ENCODE measurements around the gene BMAL1.

The BMAL1 gene

GRCh38 chr11:13302420-13302958 lies 24.9 kb downstream of the BMAL1 start:
- DNase-seq (ENCODE audit: low read depth): no peak
- TF ChIP-seq CTCF (IDR thresholded peaks at IDR 0.05; ENCODE audit: low read length, missing control alignments): no peak

GRCh38 chr11:13303668-13304649 lies 26.4 kb downstream of the BMAL1 start:
- TF ChIP-seq CTCF (IDR thresholded peaks at IDR 0.05; ENCODE audit: low read length, missing control alignments): no peak
- DNase-seq (ENCODE audit: low read depth): no peak
- H3K4me3 ChIP-seq (replicated peaks; ENCODE audit: low read depth, low read length): no peak overlapping the region

More at GRCh38 chr11:13302420-13302958, 24.9 kb downstream of the BMAL1 start:
- no peak overlapping the region for H3K4me3 ChIP-seq (replicated peaks; ENCODE audit: low read depth, low read length)

GRCh38 chr11:13304655-13305335 lies 27.2 kb downstream of the BMAL1 start:
- DNase-seq (ENCODE audit: low read depth): peak; percentile 21
- H3K4me3 ChIP-seq (replicated peaks; ENCODE audit: low read depth, low read length): no peak overlapping the region
- no peak for TF ChIP-seq CTCF (IDR thresholded peaks at IDR 0.05; ENCODE audit: low read length, missing control alignments)

- TF ChIP-seq CTCF (IDR thresholded peaks at IDR 0.05; ENCODE audit: low read length, missing control alignments): no peak
- no peak overlapping the region for H3K4me3 ChIP-seq (replicated peaks; ENCODE audit: low read depth, low read length)
- no peak for DNase-seq (ENCODE audit: low read depth)
Measured at GRCh38 chr11:13308704-13309103, 31.1 kb downstream of the BMAL1 start.

GRCh38 chr11:13309156-13309555 lies 31.6 kb downstream of the BMAL1 start:
- no peak overlapping the region for H3K4me3 ChIP-seq (replicated peaks; ENCODE audit: low read depth, low read length)
- TF ChIP-seq CTCF (IDR thresholded peaks at IDR 0.05; ENCODE audit: low read length, missing control alignments): no peak
- DNase-seq (ENCODE audit: low read depth): no peak

- no peak for TF ChIP-seq CTCF (IDR thresholded peaks at IDR 0.05; ENCODE audit: low read length, missing control alignments)
- H3K4me3 ChIP-seq (replicated peaks; ENCODE audit: low read depth, low read length): no peak overlapping the region
- no peak for DNase-seq (ENCODE audit: low read depth)
Measured at GRCh38 chr11:13310443-13310842, 32.9 kb downstream of the BMAL1 start.
